HG02884 (cell line): ENCODE measurements around the gene PPP6R3.
"Not testable (repeated sequence)": the region's sequence is repeated elsewhere in the genome, so short reads cannot be mapped to it uniquely, and the experiment has no call there.

ENCODE experiments used
- ATAC-seq: cut with Tn5 transposase; IDR thresholded peaks from one replicate; pipeline ENCODE4 v1.9.1; 2021; ENCODE audit warnings: mild to moderate bottlenecking, moderate library complexity; ENCODE audit not compliant: unreplicated experiment

Gene PPP6R3

GRCh38 chr11:68524213-68524612 is 63.7 kb downstream of the PPP6R3 start:
- ATAC-seq: no peak

- no peak for ATAC-seq
Measured at GRCh38 chr11:68524681-68525080, 64.1 kb downstream of the PPP6R3 start.

GRCh38 chr11:68525336-68525735 is 64.8 kb downstream of the PPP6R3 start:
- ATAC-seq: no peak

DNA sequence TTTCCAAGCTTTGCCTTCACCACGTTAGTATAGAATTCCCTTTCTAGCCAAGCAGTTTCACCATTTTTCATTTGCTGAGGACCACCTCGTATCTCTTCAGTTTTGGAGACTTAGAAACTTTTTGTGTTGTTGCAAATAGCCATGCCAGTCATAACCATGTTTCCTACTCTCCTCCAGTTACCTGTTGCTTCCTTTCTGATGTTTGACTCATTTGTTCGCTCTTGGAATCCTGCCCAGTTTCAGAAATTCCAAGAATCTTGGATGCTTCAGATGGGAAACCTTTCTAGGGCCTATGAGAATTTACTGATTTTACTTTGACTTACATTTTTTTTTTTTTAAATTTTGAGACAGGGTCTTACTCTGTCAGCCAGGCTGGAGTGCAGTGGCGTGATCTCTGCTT is 65.4 kb downstream of the PPP6R3 start:
- ATAC-seq: no peak

DNA sequence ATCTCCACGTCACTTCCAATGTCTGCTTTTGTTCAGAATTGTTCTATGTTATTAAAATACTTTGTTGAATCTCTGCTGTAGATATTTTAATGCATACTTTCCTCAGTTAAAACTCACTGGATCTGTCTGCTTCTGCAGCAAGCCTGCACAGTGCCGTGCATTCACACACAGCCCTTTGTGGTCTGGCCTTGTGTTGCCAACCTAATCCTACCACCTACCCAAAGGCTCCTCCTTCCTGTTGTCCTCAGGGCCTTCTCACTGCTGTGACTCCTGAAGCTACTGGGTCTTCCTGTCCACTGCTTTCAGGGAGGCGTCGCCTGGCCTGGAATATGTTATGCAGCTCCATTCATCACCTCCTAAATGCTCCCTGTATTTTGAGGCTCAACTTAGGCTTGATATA is 67.0 kb downstream of the PPP6R3 start:
- no peak for ATAC-seq

DNA sequence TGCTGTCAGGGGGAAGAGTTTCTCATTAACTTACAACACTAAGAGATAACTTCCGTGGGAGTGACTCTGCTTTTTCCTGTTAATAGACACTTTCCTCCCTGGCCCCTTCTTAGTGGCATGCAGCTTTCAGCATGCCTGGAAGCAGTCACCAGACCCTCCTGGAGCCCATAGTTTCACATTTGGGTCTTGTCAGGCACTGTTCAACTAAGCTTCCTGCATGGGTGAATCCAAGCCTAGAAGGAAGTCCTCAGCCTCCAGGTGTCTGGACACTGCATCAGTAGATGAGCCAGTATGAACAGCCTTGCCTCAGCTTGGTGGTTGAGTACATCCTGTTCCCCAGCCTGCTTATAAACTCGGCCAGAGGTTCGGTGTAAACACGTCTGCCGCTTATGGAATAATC is 68.1 kb downstream of the PPP6R3 start:
- no peak for ATAC-seq

DNA sequence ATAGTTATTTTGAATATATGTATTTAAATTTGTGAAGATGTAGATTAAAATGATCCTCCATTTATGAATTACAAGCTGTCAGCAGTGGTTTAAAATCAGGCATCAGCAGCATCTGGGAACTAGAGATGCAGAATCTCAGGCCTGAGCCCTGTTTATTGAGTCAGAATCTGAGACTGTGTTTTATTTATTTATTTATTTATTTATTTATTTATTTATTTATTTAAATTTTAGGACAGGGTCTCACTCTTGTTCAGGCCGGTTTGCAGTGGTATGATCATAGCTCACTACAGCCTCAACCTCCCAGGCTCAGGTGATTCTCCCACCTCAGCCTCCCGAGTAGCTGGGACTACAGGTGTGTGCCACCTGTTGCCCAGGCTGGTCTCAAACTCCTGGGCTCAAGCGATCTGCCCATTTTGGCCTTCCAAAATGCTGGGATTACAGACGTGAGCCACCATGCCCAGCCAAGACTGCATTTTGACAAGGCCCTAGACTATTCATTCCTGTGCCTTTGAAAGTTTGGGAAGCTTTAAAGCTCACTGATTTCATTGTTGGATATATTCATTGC is 70.7 kb downstream of the PPP6R3 start:
- no peak for ATAC-seq

DNA sequence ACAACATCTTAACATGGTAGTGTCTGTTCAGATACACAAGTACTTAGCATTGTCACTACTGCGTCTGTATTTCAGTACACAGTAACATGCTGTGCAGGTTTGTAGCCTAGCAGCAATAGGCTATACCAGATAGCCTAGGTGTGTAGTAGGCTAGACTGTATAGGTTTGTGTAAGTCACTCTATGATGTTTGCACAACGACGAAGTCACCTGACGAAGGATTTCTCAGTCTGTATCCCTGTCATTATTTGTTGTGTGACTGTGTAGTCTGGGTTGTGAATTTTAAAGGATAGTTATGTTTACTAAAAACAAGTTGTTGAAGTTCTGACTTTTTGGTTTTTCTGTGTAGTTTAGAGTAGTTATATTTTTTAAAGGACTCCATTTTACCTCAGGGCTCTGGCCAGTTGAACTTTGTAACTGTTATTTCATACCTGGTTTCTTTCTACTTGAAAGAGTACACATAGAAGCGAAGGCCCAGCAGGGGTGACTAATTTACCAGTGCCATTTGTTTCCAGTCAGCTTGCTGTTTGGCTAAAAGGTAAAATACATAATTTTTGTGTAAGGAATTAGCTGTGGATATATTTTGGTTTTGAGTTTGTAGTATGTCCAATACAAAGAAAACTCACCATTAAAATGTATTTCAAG is 72.3 kb downstream of the PPP6R3 start:
- ATAC-seq: no peak

GRCh38 chr11:68533945-68534344 is 73.4 kb downstream of the PPP6R3 start:
- ATAC-seq: no peak

DNA sequence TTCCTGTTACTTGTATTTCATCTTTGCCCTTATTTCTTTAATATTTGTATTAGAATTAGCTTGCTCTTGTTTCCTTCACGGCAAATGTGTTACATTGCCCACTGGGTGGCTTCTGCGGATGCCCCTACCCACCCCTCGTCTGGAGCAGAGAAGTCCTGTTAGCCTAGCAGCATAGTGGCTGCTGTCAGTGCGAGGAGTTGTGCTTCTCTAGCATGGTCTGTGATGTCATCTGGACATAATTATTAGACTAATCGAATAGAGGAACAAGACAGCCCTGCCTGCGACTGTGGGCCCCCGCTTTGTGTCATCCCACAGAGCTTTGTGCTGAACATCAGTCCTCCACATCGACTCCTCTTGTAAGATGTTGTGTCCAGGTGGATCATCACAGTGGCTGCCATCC is 74.5 kb downstream of the PPP6R3 start:
- no peak for ATAC-seq

- no peak for ATAC-seq
Measured at GRCh38 chr11:68536706-68537105, 76.2 kb downstream of the PPP6R3 start.

GRCh38 chr11:68538025-68538424 is 77.5 kb downstream of the PPP6R3 start:
- ATAC-seq: no peak

GRCh38 chr11:68539395-68539794 is 78.8 kb downstream of the PPP6R3 start:
- no peak for ATAC-seq

DNA sequence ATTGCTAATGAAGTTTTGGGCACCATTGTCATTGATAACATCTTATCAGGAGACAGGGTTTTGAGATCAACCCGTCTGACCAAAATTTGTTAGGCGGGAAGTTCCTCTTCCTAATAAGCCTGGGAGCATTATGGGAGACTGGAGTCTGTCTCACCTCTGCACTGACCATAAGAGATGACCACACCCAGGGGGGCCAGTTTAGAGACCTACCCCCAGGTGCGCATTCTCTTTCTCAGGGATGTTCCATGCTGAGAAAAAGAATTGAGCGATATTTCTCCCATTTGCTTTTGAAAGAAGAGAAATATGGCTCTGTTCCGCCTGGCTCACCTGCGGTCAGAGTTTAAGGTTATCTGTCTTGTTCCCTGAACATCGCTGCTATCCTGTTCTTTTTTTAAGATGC is 80.0 kb downstream of the PPP6R3 start:
- ATAC-seq: not testable (repeated sequence)

GRCh38 chr11:68541116-68541515 is 80.6 kb downstream of the PPP6R3 start:
- ATAC-seq: no peak

GRCh38 chr11:68541991-68542390 is 81.4 kb downstream of the PPP6R3 start:
- no peak for ATAC-seq

DNA sequence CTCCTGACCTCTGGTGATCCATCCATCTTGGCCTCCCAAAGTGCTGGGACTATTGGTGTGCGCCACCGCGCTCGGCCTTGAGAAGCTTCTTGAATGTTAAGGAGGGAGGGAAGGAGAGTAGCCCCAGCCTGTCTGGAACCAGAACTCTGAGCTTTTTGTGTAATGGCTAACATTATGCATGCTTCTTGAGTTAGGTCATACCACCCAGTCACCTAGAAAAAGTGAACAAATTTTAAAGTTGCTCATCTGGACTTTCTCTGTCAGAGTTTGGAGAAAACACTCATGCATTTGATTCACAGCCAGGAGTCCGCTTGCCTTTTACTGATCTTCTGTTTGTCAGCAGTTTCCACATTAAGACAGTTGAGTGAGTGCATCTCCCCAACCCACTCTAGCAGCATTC is 82.1 kb downstream of the PPP6R3 start:
- ATAC-seq: no peak

GRCh38 chr11:68543594-68543993 is 83.0 kb downstream of the PPP6R3 start:
- ATAC-seq: no peak

GRCh38 chr11:68545347-68545746 is 84.8 kb downstream of the PPP6R3 start:
- ATAC-seq: no peak

DNA sequence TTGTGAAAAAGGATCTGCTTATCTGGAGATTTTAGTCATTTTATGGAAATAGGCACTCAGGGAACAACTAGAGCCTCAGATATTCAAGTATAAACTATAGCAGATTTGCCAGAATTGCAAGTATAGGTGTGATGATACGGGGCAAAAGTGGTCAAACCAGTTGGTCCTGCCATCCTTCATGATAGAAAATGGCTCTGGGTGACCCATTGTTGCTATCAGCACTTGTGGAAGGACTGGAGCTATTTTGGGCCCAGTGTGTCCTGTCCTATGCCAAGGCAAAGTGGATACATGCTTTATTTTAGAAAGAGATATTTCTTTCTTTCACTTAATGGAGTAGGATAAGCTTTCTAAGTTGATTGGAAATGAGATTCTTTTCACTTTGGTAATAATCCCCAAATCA is 85.2 kb downstream of the PPP6R3 start:
- no peak for ATAC-seq

- ATAC-seq: no peak
Measured at GRCh38 chr11:68546555-68546954, 86.0 kb downstream of the PPP6R3 start.

- no peak for ATAC-seq
Measured at GRCh38 chr11:68549789-68550484, 89.4 kb downstream of the PPP6R3 start.

GRCh38 chr11:68550485-68550817 is 89.9 kb downstream of the PPP6R3 start:
- no peak for ATAC-seq
